ENCODE data around the gene WDR90. TPM values are rescaled to one million over a fixed set of nuclear protein-coding genes. Genes with fewer than 3 reads are reported as not detected.

The WDR90 gene
- polyA plus RNA-seq, 4 donors = 23.5 to 76.1 (median 52.9) TPM

DNA sequence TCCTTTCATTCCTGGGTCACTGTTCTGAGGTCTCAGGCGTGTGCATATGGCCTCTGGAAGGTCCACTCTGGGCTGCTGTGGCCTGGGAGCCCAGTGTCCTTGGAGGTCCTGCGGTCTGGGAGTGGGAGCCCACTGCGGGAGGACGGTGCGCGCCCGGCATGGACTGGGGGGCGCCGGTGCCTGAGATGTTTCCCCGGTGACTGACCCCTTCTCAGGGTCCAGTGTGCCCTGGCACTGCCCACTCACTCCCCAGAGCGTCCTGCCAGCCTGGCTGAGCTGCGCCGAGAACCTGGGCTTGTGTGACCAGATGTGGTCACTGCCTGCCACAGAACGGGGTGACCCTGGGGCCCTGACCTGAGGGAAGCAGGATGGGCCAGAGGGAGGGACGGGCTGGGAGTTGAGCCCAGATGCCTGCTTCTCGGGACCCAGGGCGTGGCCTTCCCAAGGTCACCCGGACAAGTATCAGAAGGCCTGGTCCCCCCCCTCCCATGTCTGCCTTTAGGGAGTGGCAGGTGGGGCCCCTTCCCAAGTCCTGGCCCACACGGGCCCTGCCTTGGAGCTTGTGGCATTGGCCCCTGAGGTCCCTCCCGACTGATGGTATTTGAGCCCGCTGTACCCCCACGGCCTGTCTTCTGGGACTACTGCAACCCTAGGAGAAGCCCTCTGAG is 25.2 kb downstream of the WDR90 start:
- no peak for DNase-seq (ENCODE audit: low read depth in 4 of 4, low spot score in 2 of 4)

DNA sequence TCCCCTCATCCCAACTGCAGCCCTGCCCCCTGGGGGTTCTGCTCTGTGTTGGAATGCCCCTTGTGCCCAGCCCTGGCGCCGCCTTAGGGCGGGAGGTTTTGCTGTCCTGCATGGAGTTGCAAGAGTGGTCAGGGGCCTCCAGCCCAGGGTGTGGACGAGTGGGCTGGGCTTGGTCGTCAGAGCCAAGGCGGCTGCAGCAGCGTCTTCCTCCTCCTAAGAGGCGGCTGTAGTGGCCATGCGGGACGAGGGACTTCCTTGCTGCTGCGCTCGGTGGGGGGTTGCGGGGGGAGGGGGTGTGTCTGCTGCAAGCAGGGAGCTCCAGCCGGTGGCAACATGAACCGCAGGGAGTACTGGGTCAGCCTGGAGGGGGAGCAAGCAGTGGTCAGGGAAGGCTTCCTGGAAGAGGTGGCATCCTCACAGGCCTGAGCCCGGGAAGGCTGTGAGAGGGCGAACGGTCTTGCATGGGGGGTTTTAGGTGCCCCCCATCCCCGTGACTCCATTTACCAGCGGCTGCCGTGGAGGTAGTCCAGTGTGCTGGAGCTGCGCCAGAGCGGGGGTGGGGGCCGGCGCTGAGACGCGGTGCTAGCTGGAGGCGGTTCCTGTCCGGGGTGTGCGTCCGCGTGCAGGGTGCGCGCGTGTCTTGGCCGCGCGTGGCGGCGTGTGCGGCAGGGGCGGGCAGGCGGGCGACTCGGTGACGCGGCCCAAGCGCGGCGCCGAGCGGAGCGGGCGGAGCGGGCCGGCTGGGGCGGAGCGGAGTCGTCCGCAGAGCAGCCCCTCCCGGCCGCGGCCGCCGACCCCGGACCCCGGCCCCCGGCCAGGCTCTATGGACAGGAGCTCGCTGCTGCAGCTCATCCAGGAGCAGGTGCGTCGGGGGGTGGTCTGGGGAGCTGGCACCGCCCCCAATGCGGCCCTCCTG is 26.1 kb downstream of the WDR90 start, which contains the start of gene RHBDL1:
Gene RHBDL1 (plus strand): TSS at position 704 of the 916 bp plus-strand sequence. CDS start 120 bp downstream, at position 824.
- DNase-seq (ENCODE audit: low read depth in 4 of 4, low spot score in 2 of 4) = no peak

DNA sequence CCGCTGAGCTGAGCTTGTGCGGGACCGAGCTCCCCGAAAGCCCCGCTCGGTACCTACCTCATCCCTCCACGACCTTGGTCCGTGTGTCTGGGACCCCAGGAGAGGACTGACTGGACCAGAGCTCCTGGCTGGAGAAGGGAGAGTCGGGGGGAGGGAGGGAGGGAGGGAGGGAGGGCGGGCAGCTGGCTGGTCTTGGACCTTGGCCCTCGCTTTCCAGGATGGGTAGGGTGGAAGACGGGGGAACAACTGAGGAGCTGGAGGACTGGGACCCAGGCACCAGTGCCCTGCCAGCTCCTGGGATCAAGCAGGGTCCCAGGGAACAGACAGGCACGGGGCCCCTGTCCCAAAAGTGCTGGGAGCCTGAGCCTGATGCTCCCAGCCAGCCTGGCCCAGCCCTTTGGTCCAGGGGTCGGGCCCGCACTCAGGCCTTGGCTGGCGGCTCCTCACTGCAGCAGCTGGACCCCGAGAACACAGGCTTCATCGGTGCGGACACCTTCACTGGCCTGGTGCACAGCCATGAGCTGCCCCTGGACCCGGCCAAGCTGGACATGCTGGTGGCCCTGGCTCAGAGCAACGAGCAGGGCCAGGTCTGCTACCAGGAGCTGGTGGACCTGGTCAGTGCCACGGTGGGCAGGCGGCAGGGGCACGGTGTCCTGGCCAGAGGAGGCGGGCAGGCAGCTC is 26.9 kb downstream of the WDR90 start:
- DNase-seq (ENCODE audit: low read depth in 4 of 4, low spot score in 2 of 4) = no peak

DNA sequence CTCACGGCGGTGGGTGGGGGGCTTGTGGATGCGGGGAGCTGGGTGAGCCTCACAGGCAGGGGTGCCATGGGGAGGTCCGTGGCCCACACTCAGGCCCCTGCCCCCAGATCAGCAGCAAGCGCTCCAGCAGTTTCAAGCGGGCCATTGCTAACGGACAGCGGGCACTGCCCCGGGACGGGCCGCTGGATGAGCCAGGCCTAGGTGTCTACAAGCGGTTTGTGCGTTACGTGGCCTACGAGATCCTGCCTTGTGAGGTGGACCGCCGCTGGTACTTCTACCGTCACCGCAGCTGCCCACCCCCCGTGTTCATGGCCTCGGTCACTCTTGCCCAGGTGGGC is 27.4 kb downstream of the WDR90 start:
- DNase-seq (ENCODE audit: low read depth in 4 of 4, low spot score in 2 of 4) = no peak

DNA sequence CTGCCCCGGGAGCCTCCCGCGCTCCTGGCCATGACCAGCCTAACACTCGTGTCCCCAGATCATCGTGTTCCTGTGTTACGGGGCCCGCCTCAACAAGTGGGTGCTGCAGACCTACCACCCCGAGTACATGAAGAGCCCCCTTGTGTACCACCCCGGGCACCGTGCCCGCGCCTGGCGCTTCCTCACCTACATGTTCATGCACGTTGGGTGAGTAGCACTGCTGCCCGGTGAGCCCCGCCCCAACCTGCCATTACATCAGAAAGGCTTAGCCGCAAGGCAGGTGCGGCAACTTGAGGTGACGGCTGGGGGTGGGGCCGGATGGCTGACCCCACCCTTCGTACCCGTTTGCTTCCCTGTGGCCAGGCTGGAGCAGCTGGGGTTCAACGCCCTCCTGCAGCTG is 27.7 kb downstream of the WDR90 start:
- DNase-seq (ENCODE audit: low read depth in 4 of 4, low spot score in 2 of 4) = no peak

DNA sequence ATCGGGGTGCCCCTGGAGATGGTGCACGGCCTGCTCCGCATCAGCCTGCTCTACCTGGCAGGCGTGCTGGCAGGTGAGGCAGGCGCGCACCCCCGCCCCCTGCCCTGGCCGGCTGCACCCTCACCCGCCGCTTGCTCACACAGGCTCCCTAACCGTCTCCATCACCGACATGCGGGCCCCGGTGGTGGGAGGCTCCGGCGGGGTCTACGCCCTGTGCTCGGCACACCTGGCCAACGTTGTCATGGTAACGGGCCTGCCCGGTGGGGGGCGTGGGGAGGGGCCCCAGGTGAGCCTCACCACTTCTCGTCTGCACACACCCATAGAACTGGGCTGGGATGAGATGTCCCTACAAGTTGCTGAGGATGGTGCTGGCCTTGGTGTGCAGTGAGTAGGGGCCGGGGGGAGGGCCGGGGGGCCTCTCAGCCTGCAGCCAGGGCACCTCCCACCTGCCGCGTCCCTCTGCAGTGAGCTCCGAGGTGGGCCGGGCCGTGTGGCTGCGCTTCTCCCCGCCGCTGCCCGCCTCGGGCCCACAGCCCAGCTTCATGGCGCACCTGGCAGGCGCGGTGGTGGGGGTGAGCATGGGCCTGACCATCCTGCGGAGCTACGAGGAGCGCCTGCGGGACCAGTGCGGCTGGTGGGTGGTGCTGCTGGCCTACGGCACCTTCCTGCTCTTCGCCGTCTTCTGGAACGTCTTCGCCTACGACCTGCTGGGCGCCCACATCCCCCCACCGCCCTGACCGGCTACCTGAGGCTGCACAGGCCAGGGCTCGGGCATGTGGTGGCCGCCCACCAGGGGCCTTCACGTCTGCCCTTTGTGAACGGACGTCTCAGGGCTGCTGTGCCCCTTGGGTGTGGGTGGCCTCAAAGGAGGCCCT is 28.4 kb downstream of the WDR90 start:
- no peak for DNase-seq (ENCODE audit: low read depth in 4 of 4, low spot score in 2 of 4)

DNA sequence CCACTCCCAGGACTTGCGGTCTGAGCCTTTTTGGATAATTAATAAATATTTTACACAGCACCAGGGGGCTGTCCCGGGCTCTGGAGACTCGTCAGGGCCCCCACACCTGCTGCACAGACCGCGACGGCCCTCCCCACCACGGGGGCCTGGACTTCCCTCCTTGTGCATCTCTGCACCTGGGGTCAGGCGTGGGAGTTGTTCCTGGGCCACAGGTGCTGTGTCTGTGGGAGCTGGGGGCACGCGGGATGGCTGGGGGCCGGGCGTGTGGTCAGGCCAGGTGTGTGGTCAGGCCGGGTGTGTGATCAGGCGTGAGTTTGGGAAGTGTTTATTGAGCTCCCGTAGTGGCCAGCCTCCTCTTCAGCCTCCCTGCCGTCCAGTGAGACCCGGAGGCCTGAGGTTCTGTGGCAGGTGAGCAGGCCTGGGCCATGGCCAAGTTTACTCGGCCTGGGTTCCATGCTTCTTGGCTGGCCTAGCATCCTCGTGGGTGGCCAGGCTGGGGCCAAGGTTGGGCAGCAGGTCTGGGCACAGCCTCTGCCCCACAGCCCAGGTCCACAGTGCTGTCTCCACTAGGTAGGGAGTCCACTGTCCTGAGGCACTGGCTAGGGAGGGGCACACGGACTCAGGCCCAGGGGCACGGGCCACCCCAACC is 29.2 kb downstream of the WDR90 start:
- DNase-seq (ENCODE audit: low read depth in 4 of 4, low spot score in 2 of 4) = no peak

DNA sequence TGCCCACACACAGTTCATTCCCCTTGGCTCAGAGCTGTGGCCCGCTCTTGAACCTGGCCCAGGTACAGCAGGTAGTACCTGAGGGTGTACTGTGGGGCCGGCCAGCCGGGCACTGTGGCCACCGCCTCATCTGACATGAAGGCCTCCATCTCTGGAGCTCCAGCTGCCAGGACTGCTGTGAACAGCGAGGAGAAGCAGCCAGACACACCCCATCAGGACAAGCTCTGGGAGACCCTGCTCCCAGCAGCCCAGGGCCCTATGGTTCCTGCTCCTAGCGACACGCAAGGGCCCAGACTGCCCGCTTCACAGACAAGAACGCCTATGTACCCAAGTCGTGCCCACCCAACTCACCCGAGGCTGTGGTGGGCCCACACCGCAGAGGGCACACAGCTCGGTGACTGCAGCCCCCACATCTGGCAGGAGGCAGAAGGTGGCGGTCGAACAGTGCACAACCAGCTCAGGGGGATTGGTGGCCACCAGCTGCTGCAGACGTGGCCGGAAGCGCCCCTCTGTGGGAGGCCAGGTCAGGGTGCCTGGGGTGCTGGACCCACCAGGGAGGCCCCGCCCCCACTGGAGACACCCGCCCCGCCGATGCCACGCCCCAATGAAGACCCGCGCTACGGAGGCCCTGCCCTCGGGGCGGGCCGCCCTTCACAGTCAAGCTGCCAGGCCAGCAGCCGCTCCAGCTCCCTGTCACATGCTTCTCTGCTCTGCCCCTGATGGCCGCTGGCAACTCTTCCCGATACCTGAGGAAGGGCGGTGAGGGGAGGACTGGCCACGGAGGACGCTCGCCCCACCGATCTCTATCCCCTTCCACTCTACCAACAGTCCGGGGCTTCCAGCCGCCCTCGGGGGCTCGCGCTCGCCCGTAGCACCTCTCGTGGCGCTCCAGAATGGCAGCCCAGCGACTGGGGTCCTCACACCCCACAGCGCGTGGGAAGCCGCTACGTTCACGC is 30.0 kb downstream of the WDR90 start:
- DNase-seq (ENCODE audit: low read depth in 4 of 4, low spot score in 2 of 4) = peak in 3 of 4 donors; percentile 32 to 52 (median 39)

DNA sequence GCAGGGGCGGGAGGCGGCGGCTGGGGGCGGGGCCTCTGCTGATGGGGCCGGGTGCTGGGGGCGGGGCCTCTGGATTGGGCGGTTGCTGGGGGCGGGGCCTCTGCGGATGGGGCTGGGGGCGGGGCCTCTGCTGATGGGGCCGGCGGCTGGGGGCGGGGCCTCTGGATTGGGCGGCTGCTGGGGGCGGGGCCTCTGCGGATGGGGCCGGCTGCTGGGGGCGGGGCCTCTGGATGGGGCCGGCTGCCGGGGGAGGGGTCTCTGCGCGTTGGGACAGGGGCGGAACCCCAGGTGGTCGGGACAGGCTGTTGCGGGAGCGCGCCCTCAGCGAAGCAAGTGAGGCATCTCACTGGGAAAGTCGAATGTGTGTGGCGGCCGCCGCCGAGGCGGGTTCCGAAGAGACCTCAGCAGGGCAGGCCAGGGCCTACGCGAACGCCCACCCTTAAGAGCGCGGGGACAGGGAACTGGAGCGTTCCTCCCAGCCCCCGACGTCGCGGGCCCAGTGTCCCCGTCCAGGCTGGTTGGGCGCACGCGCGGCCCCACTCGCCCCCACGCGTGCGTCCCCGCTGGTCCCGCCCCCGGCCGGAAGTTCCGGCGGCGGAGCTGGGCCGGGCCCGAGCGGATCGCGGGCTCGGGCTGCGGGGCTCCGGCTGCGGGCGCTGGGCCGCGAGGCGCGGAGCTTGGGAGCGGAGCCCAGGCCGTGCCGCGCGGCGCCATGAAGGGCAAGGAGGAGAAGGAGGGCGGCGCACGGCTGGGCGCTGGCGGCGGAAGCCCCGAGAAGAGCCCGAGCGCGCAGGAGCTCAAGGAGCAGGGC is 30.9 kb downstream of the WDR90 start, which contains the start of gene STUB1:
Gene STUB1 (plus strand): TSS at position 597 of the 811 bp plus-strand sequence. CDS start 116 bp downstream, at position 713.
- peak in 3 of 4 donors; percentile 55 to 69 (median 59) for DNase-seq (ENCODE audit: low read depth in 4 of 4, low spot score in 2 of 4)

DNA sequence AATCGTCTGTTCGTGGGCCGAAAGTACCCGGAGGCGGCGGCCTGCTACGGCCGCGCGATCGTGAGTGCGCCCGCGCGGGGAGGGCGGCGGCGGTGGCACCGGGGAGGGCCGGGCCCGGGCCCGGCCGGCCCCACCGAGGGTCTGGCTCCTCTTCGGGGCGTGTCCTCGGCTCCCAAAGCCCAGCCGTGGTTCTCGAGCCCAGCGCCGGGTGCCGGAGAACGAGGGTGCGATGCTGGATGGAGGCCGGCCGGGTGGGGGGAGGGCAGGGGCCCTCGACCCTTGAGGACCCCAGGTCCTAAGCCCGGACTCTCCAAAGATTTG is 31.4 kb downstream of the WDR90 start:
- no peak for DNase-seq (ENCODE audit: low read depth in 4 of 4, low spot score in 2 of 4)

DNA sequence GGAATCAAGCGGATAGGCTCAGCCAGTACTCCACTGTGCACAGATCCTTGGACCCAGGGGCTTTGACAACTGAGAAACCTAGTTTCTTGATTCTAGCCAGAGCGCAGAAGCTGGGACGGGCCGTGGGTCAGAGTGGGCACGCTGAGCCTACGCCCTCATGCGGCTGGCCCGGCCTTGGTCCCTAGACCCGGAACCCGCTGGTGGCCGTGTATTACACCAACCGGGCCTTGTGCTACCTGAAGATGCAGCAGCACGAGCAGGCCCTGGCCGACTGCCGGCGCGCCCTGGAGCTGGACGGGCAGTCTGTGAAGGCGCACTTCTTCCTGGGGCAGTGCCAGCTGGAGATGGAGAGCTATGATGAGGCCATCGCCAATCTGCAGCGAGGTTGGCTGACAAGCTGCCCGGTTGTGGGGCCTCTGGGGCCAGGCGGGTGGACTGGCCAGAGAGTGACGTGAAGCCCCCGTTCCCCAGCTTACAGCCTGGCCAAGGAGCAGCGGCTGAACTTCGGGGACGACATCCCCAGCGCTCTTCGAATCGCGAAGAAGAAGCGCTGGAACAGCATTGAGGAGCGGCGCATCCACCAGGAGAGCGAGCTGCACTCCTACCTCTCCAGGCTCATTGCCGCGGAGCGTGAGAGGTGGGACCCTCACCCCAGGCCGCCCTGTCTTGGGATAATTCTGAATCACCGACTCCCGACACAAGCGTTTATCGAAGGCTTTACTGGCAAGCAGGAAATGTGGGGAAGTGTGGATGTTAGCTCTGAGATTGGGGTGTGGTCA is 32.0 kb downstream of the WDR90 start:
- DNase-seq (ENCODE audit: low read depth in 4 of 4, low spot score in 2 of 4) = no peak

DNA sequence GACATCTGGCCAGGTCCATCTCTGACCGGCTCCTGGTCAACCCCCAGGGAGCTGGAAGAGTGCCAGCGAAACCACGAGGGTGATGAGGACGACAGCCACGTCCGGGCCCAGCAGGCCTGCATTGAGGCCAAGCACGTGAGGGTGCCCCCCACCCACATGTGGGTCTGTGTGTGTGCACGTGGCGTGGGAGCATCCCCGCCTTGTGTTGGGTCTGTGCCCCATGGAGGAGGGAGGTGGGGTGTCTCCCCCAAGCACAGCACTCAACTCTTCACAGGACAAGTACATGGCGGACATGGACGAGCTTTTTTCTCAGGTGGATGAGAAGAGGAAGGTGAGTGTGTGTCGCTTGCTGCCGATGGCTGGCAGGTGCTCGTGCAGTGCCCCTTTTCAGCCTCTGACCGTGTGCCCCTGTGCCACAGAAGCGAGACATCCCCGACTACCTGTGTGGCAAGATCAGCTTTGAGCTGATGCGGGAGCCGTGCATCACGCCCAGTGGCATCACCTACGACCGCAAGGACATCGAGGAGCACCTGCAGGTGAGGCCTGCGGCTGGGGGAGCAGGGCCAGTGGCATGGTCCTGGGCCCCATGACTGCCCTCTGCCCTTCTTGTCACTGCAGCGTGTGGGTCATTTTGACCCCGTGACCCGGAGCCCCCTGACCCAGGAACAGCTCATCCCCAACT is 32.7 kb downstream of the WDR90 start:
- DNase-seq (ENCODE audit: low read depth in 4 of 4, low spot score in 2 of 4) = no peak

DNA sequence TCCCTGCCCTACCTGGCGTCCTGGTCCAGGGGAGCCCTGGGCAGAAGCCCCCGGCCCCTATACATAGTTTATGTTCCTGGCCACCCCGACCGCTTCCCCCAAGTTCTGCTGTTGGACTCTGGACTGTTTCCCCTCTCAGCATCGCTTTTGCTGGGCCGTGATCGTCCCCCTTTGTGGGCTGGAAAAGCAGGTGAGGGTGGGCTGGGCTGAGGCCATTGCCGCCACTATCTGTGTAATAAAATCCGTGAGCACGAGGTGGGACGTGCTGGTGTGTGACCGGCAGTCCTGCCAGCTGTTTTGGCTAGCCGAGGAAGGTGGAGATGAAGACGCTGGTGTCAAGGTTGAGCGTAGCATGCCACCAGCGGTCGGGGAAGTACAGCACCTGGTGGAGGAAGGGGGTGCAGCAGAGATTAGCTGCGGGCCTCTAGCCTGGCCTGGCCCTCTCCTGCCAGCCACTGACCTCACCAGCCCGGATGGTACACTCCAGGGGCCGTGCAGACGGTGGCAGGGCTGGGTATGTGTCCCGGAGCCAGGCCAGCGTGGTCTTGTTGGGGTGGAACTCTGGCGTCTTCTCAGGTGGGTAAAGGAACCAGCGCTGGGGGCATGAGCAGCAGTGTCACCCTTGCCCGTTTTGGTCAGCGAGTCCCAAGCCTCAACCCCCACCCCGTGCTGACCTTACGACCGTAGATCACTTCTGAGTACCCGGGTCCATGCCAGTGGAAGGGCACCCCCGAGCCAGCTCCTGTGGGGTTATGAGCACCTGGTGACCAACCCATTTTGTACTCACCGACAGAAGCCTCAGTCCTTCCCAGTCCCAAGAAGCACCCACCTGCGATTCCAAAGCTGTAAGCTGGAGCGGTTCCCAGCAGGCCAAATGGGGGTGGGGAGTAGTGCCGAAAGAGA is 33.6 kb downstream of the WDR90 start:
- no peak for DNase-seq (ENCODE audit: low read depth in 4 of 4, low spot score in 2 of 4)

DNA sequence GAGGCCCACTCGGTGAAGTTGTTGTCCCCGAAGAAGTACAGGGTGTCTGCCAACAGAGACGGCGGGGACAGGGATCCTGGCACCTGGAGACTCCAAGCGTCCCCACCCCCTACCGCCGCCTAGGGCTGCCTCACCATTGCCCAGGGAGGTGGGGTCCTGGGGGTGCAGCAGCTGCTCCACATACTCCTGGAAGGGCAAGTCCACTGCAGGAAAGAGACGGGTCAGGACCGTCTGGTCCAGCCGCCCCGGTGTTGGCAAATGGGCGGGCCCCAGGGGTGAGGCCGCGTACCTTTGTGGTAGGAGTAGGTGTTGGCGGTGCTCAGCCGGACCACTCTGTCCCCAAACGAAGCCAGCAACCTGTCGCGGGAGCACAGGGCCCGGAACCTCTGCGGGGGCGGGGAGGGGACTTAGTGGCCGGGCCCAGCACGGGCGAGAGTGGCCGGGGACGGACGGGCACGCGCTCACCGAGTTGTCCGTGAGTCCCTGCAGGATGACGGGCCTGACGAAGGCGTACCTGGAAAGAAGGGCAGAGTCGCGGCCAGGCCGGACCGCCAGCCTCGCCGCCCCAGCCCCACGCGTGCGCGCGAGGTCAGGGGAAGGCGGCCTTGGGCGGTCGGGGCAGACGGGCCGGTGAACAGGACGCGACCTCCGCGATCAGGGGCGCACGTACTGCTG is 34.4 kb downstream of the WDR90 start:
- DNase-seq (ENCODE audit: low read depth in 4 of 4, low spot score in 2 of 4) = no peak

All from left renal cortex interstitium (tissue), 4 donors.